Activated T-cell treated with anti-CD3 and anti-CD28 coated beads, Interleukin-2, amount 50 U/mL, for 24 hours (primary cell): Measurements from ENCODE around the gene HADHB.
"Not testable (repeated sequence)": the region's sequence is repeated elsewhere in the genome, so short reads cannot be mapped to it uniquely, and the experiment has no call there.

Source experiments
- DNase-seq: peaks from one replicate; pipeline ENCODE4 v3.0.0-alpha.2; 2020
- H3K27ac Mint-ChIP-seq: 2 replicates; pipeline ENCODE4 v1.8.0; 2020; ENCODE audit warnings: mild to moderate bottlenecking, mixed read lengths
- H3K27me3 Mint-ChIP-seq: 2 replicates; pipeline ENCODE4 v1.8.0; 2020; ENCODE audit warnings: mixed read lengths
- H3K36me3 Mint-ChIP-seq: 2 replicates; pipeline ENCODE4 v1.8.0; 2020; ENCODE audit warnings: low read depth, mixed read lengths
- H3K4me1 Mint-ChIP-seq: 2 replicates; pipeline ENCODE4 v1.8.0; 2020; ENCODE audit warnings: low read depth, mixed read lengths
- H3K4me3 Mint-ChIP-seq: 2 replicates; pipeline ENCODE4 v1.8.0; 2020; ENCODE audit warnings: mild to moderate bottlenecking, moderate library complexity, mixed read lengths
- H3K9me3 Mint-ChIP-seq: 2 replicates; pipeline ENCODE4 v1.8.0; 2020; ENCODE audit warnings: mixed read lengths

HADHB gene

DNA sequence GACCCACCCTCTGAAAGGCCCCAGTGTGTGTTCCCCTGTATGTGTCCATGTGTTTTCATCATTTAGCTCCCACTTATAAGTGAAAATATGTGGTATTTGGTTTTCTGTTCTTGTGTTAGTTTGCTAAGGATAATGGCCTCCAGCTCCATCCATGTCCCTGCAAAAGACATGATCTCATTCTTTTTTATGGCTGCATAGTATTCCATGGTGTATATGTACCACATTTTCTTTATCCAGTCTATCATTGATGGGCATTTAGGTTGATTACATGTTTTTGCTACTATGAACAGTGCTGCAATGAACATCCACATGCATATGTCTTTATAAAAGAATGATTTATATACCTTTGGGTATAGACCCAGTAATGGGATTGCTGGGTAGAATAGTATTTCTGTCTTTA, 79.7 kb downstream of the HADHB start:
- H3K27me3 Mint-ChIP-seq, H3K36me3 Mint-ChIP-seq, DNase-seq, H3K4me3 Mint-ChIP-seq, H3K27ac Mint-ChIP-seq, H3K9me3 Mint-ChIP-seq: not testable (repeated sequence)
- H3K4me1 Mint-ChIP-seq = peaks cover 11% of the 10 kb centered on the region

DNA sequence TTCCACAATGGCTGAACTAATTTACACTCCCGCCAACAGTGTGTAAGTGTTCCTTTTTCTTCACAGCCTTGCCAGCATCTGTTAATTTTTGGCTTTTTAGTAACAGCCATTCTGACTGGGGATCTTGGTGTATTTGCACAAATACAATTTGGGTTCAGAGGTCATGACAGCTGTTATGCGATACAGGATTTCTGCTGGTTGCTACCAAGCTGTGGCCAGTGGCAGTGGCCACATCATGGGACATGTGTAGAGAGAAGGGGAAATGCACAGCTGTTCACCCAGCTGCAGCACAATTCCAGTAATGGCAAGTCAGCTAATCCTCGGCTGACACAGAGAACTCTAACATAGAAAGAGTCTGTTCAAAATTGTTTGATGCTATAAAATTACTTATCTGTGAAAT, 80.2 kb downstream of the HADHB start:
- no peak overlapping the region for H3K4me3 Mint-ChIP-seq
- no peak for DNase-seq
- no peak overlapping the region for H3K27ac Mint-ChIP-seq
- peaks cover 14% of the 10 kb centered on the region for H3K4me1 Mint-ChIP-seq
- H3K27me3 Mint-ChIP-seq = no peaks in the 10 kb centered on the region
- H3K36me3 Mint-ChIP-seq = no peaks in the 10 kb centered on the region
- H3K9me3 Mint-ChIP-seq = no peaks in the 10 kb centered on the region

DNA sequence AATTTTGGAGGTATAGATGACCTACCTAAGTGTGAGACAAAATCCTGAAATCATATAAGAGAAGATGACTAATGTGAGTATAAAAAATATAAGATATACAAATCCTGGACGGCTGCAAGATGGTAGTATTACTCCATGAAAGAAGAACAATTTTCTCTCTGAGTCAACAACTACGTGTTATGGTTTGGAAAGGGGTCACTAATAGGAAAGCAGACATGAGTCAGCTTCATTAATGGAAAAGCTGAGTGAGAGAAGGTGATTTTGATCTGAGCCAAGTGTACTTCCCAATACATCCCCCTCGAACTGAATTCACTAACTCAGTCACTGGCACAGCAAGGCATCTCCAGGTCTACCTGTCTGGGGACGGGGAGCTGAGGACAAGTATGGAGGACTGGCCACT, 81.1 kb downstream of the HADHB start:
- Mint-ChIP-seq H3K4me3 (no peak overlapping the region), H3K9me3 (no peaks in the 10 kb centered on the region), H3K27me3 (no peaks in the 10 kb centered on the region), H3K27ac (no peak overlapping the region), H3K36me3 (no peaks in the 10 kb centered on the region), H3K4me1 (peaks cover 19% of the 10 kb centered on the region)
- no peak for DNase-seq

DNA sequence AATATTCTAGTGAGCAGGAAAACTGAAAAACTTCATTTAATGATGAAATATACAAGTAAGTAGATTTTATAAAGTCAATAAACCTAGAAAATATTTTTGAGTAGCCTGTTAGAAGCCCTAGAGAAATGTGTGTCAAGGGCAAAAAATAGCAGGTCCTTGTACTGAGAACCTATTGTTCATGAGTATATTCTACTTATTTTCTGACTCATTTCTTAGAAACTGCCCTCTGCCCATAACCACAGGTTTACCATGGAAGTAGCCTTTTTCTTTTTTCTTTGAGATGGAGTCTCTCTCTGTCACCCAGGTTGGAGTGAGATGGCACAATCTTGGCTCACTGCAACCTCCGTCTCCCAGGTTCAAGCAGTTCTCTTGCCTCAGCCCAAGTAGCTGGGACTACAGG, 81.8 kb downstream of the HADHB start:
- Mint-ChIP-seq H3K9me3 (no peaks in the 10 kb centered on the region), H3K36me3 (no peaks in the 10 kb centered on the region), H3K27ac (no peak overlapping the region), H3K4me3 (no peak overlapping the region), H3K27me3 (no peaks in the 10 kb centered on the region), H3K4me1 (peaks cover 19% of the 10 kb centered on the region)
- DNase-seq = no peak

DNA sequence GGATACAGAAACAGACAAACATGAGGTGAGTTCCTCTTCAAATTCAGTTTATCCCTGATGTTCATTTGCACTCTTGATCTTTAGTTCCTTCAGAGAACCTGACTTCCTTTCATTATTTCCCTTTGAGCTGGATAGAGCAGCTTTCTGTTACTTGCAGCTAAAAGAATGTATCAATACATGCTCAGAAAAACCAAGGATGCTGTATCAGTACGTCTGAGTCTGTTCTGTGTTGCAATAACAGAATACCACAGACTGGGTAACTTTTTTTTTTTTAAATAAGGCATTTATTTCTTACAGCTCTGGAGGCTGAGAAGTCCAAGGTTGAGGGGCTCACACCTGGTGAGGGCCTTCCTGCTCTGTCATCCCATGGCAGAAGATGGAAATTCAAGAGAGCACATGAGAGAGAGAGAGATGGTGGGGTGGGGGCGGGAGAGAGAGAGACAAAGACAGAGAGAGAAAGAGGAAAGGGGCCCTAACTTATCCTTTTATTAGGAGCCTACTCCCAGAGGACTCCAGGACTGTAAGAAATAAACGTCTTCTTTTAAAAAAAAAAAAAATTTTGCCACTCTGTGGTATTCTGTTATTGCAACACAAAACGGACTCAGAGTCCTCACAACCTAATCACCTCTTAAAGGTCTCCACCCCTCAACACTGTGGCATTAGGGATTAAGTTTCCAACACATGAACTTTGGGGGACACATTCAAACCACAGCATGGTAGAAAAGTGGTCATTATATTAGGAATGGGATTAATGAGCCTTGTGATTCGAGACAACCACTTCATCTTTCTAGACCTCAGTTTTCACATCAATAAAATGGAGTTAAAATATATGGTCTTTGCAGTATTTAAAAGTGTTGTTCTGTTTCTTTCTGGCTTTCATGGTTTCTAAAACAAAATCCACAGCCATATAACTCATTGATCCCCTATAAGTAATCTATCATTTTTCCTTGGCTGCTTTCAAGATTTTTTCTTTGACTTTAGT, 82.8 kb downstream of the HADHB start:
- Mint-ChIP-seq H3K4me1 (peaks cover 19% of the 10 kb centered on the region), H3K4me3 (no peak overlapping the region), H3K9me3 (no peaks in the 10 kb centered on the region), H3K27me3 (no peaks in the 10 kb centered on the region), H3K27ac (no peak overlapping the region), H3K36me3 (no peaks in the 10 kb centered on the region)
- no peak for DNase-seq

DNA sequence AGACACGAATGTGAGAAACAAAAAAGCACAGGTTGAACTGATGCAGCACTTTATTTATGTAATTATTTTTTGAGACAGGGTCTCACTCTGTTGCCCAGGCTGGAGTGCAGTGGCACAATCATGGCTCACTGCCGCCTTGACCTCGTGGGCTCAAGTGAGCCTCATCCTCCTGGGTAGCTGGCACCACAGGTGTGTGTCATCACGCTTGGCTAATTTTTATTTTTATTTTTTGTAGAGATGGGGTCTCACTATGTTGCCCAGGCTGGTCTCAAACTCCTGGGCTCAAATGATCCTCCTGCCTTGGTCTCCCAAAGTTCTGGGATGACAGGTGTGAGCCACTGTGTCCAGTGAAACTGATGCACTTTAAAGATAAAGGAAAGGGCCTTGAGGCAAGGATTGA, 84.3 kb downstream of the HADHB start:
- H3K9me3 Mint-ChIP-seq, H3K27ac Mint-ChIP-seq, H3K4me3 Mint-ChIP-seq, H3K27me3 Mint-ChIP-seq, DNase-seq, H3K36me3 Mint-ChIP-seq: not testable (repeated sequence)
- peaks cover 19% of the 10 kb centered on the region for H3K4me1 Mint-ChIP-seq

DNA sequence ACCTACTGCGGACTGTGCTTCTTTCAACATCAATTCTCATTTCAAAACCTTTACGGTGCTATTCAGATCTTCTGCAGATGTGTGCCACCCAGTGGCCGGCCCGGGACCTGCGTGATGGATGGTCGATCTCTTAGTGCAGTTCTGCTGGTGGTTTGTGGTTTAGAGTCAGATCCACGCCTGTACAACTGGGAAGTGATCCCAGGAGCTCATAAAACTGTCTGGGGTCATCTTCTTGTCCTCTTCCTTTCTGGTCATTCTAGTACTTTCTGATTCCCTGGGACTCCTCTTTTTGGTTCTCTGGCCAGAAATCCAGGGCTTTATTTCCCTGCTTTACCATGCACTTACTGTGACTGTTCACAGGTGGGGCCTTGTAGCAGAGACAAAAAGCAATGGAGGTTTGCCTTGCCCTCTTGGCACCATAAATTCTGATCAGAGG, 85.4 kb downstream of the HADHB start:
- no peaks in the 10 kb centered on the region for H3K36me3 Mint-ChIP-seq
- H3K27me3 Mint-ChIP-seq = no peaks in the 10 kb centered on the region
- H3K4me3 Mint-ChIP-seq = no peak overlapping the region
- no peaks in the 10 kb centered on the region for H3K9me3 Mint-ChIP-seq
- peaks cover 19% of the 10 kb centered on the region for H3K4me1 Mint-ChIP-seq
- H3K27ac Mint-ChIP-seq = peak overlapping the region; percentile 8
- peak; percentile 85 for DNase-seq

DNA sequence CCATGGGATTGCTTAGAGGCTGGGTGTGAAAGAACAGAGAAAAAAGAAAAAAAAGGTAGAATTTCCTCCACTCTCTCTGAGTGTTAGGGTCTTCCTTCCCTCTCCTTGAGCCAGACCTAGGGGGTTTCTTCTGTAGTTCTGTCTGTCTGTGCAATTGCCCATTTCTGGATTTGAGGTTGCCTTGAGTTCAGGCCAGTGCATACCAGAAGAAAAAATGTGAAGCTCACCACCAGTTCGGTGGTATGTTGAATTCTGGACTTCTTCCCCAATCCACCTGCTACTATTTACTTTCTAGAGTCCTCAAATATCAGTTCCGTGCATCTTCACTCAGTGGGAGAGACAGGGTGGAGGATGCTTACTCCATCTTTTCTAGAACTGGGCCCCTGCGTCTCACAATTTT, 85.9 kb downstream of the HADHB start:
- Mint-ChIP-seq H3K27ac (no peak overlapping the region), H3K36me3 (no peaks in the 10 kb centered on the region), H3K4me3 (no peak overlapping the region), H3K27me3 (no peaks in the 10 kb centered on the region), H3K4me1 (peaks cover 19% of the 10 kb centered on the region), H3K9me3 (no peaks in the 10 kb centered on the region)
- no peak for DNase-seq

DNA sequence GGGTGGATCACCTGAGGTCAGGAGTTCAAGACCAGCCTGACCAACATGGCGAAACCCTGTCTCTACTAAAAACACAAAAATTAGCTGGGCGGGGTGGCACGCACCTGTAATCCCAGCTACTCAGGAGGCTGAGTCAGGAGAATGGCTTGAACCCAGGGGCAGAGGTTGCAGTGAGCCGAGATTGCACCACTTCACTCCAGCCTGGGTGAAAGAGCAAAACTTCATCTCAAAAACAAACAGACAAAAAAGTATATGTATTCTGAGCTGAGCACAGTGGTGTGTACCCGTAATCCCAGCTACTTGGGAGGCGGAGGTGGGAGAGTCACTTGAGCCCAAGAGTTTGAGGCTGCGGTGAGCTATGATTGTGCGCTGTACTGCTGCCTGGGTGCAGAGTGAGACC, 86.6 kb downstream of the HADHB start:
- H3K27ac Mint-ChIP-seq, H3K36me3 Mint-ChIP-seq, H3K4me3 Mint-ChIP-seq, DNase-seq, H3K27me3 Mint-ChIP-seq, H3K9me3 Mint-ChIP-seq: not testable (repeated sequence)
- peaks cover 16% of the 10 kb centered on the region for H3K4me1 Mint-ChIP-seq

DNA sequence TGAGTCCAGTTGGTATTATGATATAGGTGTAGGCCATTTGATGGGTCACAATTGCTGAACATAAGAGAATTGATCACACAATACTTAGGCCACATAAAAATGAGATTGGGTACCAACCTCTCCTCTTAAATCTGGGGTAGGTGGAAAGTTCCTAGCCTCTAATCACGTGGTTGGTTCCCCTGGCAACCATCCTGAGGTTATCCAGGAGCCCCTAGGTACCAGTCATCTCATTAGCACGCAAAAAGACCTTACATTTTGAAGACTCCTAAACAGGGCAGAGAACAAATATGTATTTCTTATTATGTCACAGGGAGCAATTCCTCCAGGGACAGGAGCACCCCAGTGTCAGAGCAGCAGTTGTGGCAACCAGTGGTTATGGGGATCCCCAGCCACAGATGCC, 88.6 kb downstream of the HADHB start:
- Mint-ChIP-seq H3K36me3 (no peaks in the 10 kb centered on the region), H3K27ac (no peak overlapping the region), H3K27me3 (no peaks in the 10 kb centered on the region), H3K4me3 (no peak overlapping the region), H3K4me1 (peaks cover 23% of the 10 kb centered on the region), H3K9me3 (no peaks in the 10 kb centered on the region)
- DNase-seq = no peak

DNA sequence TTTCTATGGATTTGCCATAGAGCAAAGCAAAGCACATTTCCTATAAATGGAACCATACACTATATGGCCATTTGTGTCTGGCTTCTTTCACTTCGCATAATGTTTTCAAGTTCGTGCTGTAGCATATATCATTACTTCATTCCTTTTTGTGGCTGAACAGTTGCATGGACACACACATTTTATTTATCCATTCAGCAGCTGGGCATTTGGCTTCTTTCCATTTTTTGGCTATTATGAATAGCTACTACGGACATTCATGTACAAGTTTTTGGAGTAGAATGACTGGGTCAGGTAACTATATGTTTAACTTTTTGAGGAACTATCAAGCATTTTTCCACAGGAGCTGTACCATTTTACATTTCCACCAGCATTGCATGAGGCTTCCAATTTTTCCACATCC, 90.5 kb downstream of the HADHB start:
- Mint-ChIP-seq H3K4me3 (no peak overlapping the region), H3K27ac (no peak overlapping the region), H3K36me3 (peaks cover 2% of the 10 kb centered on the region), H3K9me3 (no peaks in the 10 kb centered on the region), H3K4me1 (peaks cover 14% of the 10 kb centered on the region), H3K27me3 (no peaks in the 10 kb centered on the region)
- no peak for DNase-seq

DNA sequence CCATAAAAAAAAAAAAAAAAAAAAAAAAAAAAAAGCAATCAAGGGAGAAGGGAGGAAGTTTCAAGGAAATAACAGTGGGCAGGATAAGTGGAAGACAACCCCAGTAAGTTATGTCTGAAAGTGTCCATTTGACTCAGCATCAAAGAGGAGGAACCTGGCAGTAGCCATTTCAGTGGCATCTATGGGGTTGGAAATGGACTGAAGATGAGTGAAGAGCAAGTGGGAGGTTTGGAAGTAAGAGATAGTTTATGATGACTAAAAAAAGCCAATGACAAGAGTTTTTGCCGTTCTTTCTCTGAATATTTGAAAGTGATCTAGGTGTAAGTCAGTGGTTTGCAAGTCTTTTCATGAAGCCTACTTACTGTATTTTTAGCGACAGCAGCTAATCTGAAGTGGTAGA, 92.0 kb downstream of the HADHB start:
- no peaks in the 10 kb centered on the region for H3K27me3 Mint-ChIP-seq
- peak overlapping the region; percentile 48 for H3K27ac Mint-ChIP-seq

DNA sequence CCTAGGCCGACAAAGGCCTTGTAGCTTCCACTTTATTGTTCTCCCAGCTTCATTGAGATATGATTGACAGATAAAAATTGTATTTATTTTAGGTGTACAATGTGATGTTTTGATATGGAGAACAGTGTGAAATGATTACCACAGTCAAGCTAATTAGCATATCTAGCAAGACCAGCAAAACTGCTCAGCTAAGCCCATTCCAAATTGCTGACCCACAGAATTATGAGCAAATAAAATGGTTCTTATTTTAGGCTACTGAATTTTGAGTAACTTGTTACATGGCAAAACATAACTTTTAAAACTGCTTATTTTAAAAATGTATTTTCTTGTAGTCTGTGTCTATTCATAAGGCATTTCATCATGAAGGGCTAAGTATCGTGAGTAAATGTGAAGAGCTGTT, 92.6 kb downstream of the HADHB start:
- no peaks in the 10 kb centered on the region for H3K9me3 Mint-ChIP-seq
- no peak overlapping the region for H3K4me3 Mint-ChIP-seq
- no peak for DNase-seq
- no peaks in the 10 kb centered on the region for H3K27me3 Mint-ChIP-seq
- H3K4me1 Mint-ChIP-seq = peaks cover 15% of the 10 kb centered on the region
- H3K27ac Mint-ChIP-seq = peak overlapping the region; percentile 48
- H3K36me3 Mint-ChIP-seq = peaks cover 2% of the 10 kb centered on the region

More for the DNA sequence above, 92.0 kb downstream of the HADHB start:
- Mint-ChIP-seq H3K4me1 (peaks cover 15% of the 10 kb centered on the region), H3K9me3 (no peaks in the 10 kb centered on the region), H3K4me3 (no peak overlapping the region), H3K36me3 (peaks cover 2% of the 10 kb centered on the region)
- no peak for DNase-seq
